GM23338 (cell line): ENCODE results near the gene ZNF333.

Experiments
- CREB1 ChIP-seq: fragments of 250-450 bp; sonication (Bioruptor Pico); IDR thresholded peaks from 2 replicates; pipeline ENCODE4 v1.5.0; 2020; ENCODE audit warnings: low read depth, mild to moderate bottlenecking, moderate library complexity
- CTCF ChIP-seq, 2 experiments: fragments of 200-600 bp in 1 of 2; sonication (generic) in 1 of 2; conservative IDR thresholded peaks; 2 replicates each; pipeline versions ENCODE4 v1.5.1 to v1.6.1; 2016 to 2017; ENCODE audit warnings: antibody characterized with exemption in 2 of 2, low read depth in 2 of 2, mild to moderate bottlenecking in 2 of 2, moderate library complexity in 1 of 2
- EZH2 ChIP-seq: fragments of 200-600 bp; sonication (generic); IDR thresholded peaks from one replicate; pipeline ENCODE4 v1.8.0; 2017; ENCODE audit warnings: antibody characterized with exemption, mild to moderate bottlenecking, low read depth; ENCODE audit not compliant: unreplicated experiment
- EZH2phosphoT487 ChIP-seq: fragments of 200-600 bp; sonication (generic); IDR thresholded peaks from one replicate; pipeline ENCODE4 v1.8.1; 2018; ENCODE audit warnings: antibody characterized with exemption; ENCODE audit not compliant: unreplicated experiment
- JUNB ChIP-seq: IDR thresholded peaks from one replicate; pipeline ENCODE4 v1.6.1; 2016; ENCODE audit warnings: antibody characterized with exemption; ENCODE audit not compliant: unreplicated experiment
- POLR2AphosphoS5 ChIP-seq: IDR thresholded peaks from 2 replicates; pipeline ENCODE4 v1.6.1; 2016; ENCODE audit warnings: antibody characterized with exemption, low read depth

GRCh38 chr19:14672188-14672872, 17.5 kb upstream of the ZNF333 start:
- no peak for TF ChIP-seq CTCF (conservative IDR thresholded peaks at IDR 0.05; ENCODE audit: low read depth in 2 of 2)
- TF ChIP-seq EZH2, result no peak
- no peak for TF ChIP-seq POLR2AphosphoS5
- no peak for TF ChIP-seq EZH2phosphoT487
- TF ChIP-seq JUNB, result no peak
- TF ChIP-seq CREB1 (CRISPR knock-in tag), result no peak
